Measurements from ENCODE around the gene TLL2. TPM values are rescaled to one million over a fixed set of nuclear protein-coding genes. Genes with fewer than 3 reads are reported as not detected.

Gene TLL2
- total RNA-seq, 1 donor from 2014 or later, result 2.1 TPM

- peaks cover 5% of the 10 kb centered on the region for H3K27me3 Mint-ChIP-seq (ENCODE audit: low read depth)
- DNase-seq (ENCODE audit: low read depth, low spot score), result no peak
- no peak for TF ChIP-seq CTCF (conservative IDR thresholded peaks at IDR 0.05)
- no peaks in the 10 kb centered on the region for H3K9me3 Mint-ChIP-seq
- H3K4me1 Mint-ChIP-seq, result no peaks in the 10 kb centered on the region
- H3K27ac Mint-ChIP-seq (ENCODE audit: unreplicated experiment), result no peak overlapping the region
- H3K4me3 Mint-ChIP-seq, result no peak overlapping the region
- no peaks in the 10 kb centered on the region for H3K36me3 Mint-ChIP-seq (ENCODE audit: low read depth)
Observed at GRCh38 chr10:96327462-96327861, 186.3 kb downstream of the TLL2 start.

GRCh38 chr10:96325719-96326373, 187.9 kb downstream of the TLL2 start:
- Mint-ChIP-seq H3K4me3 (no peak overlapping the region), H3K36me3 (ENCODE audit: low read depth) (no peaks in the 10 kb centered on the region), H3K27me3 (ENCODE audit: low read depth) (peaks cover 5% of the 10 kb centered on the region), H3K9me3 (no peaks in the 10 kb centered on the region), H3K27ac (ENCODE audit: unreplicated experiment) (no peak overlapping the region), H3K4me1 (no peaks in the 10 kb centered on the region)
- DNase-seq (ENCODE audit: low read depth, low spot score), result no peak
- TF ChIP-seq CTCF (conservative IDR thresholded peaks at IDR 0.05), result no peak

GRCh38 chr10:96324447-96324846, 189.3 kb downstream of the TLL2 start:
- H3K27ac Mint-ChIP-seq (ENCODE audit: unreplicated experiment), result no peak overlapping the region
- TF ChIP-seq CTCF (conservative IDR thresholded peaks at IDR 0.05), result no peak
- no peak overlapping the region for H3K4me3 Mint-ChIP-seq
- H3K4me1 Mint-ChIP-seq, result no peaks in the 10 kb centered on the region
- no peaks in the 10 kb centered on the region for H3K36me3 Mint-ChIP-seq (ENCODE audit: low read depth)
- peaks cover 5% of the 10 kb centered on the region for H3K27me3 Mint-ChIP-seq (ENCODE audit: low read depth)
- no peaks in the 10 kb centered on the region for H3K9me3 Mint-ChIP-seq
- no peak for DNase-seq (ENCODE audit: low read depth, low spot score)

- TF ChIP-seq CTCF (conservative IDR thresholded peaks at IDR 0.05), result no peak
- DNase-seq (ENCODE audit: low read depth, low spot score), result no peak
- Mint-ChIP-seq H3K4me1 (no peaks in the 10 kb centered on the region), H3K27ac (ENCODE audit: unreplicated experiment) (no peak overlapping the region), H3K27me3 (ENCODE audit: low read depth) (peaks cover 5% of the 10 kb centered on the region), H3K36me3 (ENCODE audit: low read depth) (no peaks in the 10 kb centered on the region), H3K9me3 (no peaks in the 10 kb centered on the region), H3K4me3 (no peak overlapping the region)
Observed at GRCh38 chr10:96322275-96322674, 191.5 kb downstream of the TLL2 start.

GRCh38 chr10:96321822-96322221, 191.9 kb downstream of the TLL2 start:
- Mint-ChIP-seq H3K9me3 (no peaks in the 10 kb centered on the region), H3K4me3 (no peak overlapping the region), H3K36me3 (ENCODE audit: low read depth) (no peaks in the 10 kb centered on the region), H3K4me1 (no peaks in the 10 kb centered on the region), H3K27me3 (ENCODE audit: low read depth) (peaks cover 5% of the 10 kb centered on the region), H3K27ac (ENCODE audit: unreplicated experiment) (no peak overlapping the region)
- DNase-seq (ENCODE audit: low read depth, low spot score), result no peak
- TF ChIP-seq CTCF (conservative IDR thresholded peaks at IDR 0.05), result no peak
